Activated CD8-positive, alpha-beta memory T cell treated with anti-CD3 and anti-CD28 coated beads, Interleukin-2, amount 50 U/mL, for 48 hours (primary cell): ENCODE measurements around the gene VGLL4.
"Not testable (repeated sequence)": the region's sequence is repeated elsewhere in the genome, so short reads cannot be mapped to it uniquely, and the experiment has no call there.

Experiments
- DNase-seq: peaks from one replicate; pipeline ENCODE4 v3.0.0-alpha.2; 2020

VGLL4 gene

DNA sequence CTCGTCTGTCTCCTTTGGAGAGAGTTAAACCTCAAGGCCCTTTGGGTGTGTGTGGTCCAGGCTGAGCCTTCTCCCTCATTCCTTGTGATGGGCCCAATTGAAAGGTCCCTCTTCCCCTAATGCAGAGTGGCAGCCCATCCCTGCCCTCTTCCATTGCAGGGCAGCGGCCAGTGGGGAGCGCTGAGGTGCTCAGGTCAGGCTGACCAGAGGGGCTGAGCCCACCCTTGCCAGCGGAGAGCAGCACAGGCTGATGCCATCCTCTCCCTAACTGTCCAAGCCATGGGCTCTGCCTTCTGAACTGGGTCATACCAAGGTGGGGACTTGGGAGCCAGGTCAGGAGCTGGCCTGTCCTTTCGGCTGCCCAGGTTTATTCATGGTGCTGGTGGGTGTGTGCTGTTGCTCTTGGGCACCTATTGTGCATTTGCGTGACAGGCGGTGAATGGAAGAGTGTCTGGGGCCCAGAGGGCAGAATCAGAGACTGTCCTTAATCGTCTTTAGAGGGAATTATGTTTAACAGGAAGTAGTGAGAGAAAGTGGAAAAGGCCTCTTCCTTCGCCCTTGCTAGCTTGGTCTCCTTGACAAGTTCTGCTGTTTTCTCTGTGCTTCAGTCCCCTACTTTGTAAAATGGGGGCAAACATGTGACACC lies 96.9 kb downstream of the VGLL4 start:
- no peak for DNase-seq

DNA sequence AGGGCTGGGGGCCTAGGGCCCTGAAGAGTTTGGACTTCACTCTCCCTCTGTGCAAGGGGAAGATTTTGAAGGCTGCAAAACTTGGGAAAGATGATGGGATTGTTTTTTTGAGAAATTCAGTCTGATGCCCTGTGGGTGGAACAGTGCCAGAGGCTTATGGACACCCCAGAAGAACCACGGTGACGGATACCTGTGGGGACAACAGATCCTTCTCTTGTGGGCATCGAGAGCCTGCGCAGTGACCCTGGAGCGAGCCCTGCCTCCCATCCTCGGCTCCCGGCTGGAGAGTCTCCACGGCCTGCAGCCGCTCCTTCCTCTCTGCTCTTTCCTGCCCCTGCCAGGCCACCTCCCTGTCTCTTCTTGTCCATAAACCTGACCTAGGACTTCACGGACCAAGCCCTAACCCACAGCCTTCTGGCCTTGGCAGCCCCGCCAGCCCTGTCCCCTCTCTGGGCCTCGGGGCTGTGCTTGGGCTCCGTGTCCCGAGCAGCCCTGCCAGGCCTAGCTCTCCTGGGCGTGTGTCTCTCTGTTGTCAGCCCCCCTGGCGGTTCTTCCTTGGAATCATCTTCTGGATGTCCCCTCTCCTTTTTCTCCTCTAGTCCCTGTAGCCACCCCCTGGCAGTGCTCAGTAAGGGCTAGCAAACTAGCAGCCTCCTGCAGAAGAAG lies 98.4 kb downstream of the VGLL4 start:
- no peak for DNase-seq

DNA sequence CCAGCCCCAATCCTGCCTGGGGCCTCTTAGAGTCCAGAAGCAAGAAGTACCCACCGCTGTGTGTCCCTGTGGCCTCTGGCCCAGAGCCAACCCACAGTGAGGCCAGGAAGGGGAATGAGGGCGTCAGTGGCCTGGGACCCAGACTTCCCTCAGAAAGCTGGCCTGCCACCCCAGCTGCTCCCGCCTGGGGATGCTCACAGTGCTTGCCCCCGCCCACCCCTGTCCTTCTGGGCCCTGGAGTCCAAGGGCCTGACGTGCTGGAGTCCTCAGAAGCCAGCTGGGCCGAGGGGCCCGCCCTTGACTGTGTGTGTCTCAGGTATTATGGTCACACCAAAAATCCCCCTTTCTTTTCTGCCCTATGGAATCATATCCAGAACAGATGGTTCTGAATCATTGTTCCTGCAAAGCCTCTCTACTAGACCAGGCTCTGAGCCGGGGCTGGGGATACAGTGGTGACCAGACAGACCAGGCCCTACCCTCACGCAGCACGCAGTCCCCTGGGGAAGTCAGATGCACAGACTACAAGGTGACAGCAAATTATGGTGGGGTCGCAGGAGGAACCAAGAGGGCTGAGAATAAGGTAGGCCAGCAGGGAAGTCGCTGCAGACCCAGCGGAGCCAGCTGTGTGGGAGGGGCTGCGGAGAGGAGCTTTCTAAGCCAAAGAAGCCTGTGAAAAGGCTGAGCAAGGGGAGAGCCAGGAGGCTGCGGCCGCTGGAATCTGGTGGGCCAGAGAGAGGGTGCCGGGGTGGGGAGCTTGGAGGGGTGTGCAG lies 99.1 kb downstream of the VGLL4 start:
- DNase-seq = no peak

DNA sequence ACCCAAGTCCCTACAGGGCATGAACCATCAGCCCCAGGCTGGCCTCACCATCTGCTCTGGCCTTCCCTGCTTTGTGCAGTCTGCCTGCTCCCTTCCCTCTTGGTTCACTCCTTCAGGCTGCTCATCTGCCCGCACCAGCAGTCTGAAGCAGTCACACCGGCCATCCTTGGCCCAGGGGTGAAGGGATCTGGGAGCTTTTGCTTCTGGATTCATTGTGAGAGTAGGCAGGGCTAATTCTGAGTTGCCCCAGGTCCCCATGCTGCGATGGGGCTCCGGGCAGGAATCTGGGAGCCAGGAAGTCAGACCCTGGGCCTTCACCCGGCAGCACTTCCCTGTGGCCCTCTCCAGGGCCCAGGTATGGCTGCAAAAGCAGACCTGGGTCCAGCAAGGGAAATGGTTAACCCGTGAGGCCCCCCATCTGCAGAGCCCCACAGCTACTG lies 99.7 kb downstream of the VGLL4 start:
- no peak for DNase-seq

DNA sequence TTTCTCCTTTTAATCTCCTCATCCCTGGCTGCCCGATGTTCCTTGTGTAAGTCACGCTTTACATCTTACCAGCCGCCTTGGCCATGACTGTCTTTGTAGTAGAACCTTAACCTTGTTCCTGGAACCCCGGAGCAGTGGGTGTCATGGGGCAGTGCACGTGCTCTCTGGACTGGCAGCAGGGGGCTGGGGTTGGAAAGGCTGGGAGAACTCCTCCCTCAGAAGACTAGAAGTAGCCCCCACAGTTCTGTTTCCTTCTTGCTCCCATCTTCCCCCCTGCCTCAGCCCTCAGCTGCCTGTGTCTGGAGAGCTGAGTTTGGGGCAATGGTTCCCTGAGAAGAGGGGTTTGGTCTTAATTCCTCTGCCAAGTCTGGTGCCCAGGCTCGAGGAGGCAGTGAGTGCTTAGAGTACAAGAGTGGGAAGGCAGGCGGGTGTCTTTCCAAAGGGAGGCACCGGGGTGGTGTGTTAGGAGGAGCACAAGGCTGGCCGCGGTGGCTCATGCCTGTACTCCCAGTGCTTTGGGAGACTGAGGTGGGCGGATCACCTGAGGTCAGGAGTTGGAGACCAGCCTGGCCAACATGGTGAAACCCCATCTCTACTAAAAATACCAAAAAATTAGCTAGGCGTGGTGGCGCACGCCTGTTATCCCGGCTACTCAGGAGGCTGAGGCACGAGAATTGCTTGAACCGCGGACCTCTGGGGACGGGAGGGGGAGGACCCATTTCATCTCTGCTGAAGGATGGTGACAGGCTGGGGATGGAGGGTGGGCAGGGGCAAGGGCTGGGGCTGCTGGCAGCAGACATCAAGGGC lies 100.4 kb downstream of the VGLL4 start:
- DNase-seq = no peak

DNA sequence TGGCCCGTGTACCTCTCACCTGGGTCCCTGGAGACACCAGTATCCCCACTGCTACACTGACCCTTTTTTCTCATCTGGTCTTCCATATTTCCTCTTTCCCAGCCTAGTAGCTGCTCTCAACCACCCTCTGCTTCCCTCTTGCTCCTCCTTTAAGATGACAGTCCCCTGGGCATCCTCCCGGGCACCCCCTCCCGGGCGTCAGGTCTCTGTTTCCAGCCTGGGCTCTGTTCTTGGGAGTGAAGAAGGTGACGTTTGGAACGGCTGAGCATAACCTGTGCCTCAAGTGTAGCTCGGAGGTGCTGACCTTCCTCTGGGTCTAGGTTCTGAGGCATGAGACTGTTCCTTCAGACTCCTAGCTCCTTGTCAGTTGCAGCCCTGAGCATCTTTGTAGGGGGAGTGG lies 101.2 kb downstream of the VGLL4 start:
- DNase-seq = no peak

DNA sequence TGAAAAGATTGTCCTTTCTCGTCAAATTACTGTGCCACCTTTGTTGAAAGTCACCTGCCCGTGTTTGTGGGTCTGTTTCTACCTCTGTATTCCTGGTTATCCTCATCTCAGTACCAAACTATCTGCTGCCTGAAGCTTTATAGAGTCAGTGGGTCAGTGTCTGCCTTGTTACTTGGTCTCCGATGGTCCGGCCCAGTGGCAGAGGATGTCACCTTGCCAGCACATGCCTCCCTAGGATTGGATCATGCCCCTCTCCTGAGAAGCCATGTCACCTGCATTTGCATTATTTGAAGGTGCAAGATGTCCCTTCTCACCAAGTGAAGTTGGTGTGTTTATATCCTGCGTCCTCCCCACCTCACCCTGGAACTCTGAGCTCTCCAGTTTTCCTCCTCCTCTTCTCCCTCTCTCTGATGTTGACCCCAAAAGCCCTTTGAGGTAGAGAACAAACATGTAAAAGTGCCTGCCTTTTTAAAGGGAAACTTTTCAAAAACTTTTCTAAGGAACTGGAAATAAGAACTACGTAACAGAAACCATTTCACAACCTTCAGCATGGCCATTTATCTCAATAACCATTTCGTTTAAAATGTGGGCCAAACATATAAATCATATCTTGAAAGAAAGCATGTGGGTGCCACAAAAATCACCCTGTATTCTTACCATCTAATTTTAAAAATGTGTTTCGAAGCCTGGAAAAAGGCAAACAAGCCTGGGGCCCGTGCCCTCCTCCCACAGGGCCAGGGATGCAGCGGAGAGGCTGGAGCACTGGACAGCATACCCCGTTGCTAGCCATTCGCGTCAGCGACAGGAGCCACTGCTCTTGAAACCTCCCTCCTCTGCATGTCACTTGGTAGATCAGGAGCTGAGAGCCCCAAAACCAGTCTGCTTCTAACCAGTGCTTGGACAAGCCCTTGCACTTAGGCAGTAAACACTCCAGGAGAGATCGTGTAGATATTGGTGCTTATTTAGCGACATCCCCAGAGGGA lies 102.1 kb downstream of the VGLL4 start:
- DNase-seq = no peak

DNA sequence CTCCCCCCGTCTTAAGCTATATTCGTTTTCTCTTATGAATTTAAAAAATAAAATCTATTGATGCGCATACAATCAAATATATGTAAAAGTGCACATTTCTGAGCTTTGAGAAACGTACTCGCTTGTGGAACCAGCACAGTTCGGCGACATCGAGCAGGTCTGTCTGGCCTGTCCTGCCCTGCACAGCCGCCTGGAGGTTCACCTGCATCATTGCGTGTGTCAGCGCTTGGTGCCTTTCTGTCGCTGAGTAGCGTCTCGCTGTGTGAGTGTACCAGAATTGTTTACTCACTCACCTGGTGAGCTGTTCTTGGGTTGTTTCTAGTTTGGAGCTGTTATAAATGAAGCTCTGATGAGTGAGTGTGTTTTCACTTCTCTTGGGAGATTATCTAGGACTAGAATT lies 104.0 kb downstream of the VGLL4 start:
- no peak for DNase-seq

DNA sequence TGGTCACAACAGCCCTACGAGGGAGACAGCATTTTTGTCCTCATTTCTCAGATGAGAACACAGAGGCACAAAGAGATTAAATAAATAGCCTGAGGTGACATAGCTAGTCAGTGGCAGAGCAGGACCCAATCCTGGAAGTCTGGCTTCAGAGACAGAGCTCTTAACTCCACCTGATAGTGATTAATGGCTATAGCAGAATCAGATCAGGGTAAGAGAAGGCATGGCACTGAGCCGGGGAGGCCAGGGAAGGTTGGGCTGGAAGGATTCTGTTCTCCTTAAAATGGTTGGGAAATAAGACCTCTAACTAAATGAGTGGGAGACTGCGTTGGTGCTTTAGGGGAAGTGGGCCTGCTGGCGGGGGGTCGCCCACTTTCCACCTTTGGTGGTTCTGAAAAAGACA lies 104.5 kb downstream of the VGLL4 start:
- no peak for DNase-seq

DNA sequence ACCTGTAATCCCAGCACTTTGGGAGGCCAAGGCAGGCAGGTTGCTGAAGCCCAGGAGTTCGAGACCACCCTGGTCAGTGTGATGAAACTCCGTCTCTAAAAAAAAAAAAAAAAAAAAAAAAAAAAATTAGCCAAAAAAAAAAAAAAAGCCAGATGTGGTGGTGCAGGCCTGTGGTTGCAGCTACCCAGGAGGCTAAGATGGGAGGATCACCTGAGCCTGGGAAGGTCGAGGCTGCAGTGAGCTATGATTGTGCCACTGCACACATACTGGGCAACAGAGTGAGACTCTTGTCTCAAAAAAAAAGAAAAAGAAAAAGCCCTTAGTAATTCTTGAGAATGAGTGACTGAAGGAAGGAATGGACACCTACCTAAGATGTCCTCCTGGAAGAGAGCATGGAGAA lies 105.1 kb downstream of the VGLL4 start:
- no peak for DNase-seq

DNA sequence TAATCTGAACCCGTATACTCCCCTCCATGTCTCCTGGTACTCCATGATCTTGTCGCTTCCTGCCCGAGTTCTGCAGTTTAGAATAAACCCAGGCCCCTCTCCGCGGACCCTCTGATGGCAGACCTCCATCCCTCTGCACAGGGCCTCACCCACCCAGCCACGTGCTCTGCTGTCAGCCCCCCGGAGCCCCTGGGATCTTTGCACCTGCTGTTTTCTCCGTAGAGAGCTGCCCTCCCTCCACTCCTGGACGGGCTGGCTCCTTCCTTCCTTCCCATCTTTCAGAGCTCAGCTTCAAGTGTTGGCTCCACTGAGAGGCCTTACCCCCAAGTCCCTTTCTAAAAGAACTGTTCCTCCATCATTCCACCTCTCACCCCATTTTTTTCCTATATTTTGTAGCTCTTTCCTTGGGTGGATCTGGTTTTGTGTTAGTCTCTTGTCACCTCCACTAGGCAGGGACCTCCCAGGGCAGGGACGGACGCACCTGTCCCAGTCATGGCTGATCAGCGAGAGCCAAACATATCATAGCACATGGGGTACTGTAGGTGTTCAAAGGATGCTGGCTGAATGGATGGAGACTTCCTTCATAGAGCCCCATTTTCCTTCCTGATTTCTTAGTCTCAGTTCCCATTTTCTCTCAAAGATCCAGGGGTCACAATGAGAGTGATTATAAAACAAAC lies 106.6 kb downstream of the VGLL4 start:
- DNase-seq = no peak

DNA sequence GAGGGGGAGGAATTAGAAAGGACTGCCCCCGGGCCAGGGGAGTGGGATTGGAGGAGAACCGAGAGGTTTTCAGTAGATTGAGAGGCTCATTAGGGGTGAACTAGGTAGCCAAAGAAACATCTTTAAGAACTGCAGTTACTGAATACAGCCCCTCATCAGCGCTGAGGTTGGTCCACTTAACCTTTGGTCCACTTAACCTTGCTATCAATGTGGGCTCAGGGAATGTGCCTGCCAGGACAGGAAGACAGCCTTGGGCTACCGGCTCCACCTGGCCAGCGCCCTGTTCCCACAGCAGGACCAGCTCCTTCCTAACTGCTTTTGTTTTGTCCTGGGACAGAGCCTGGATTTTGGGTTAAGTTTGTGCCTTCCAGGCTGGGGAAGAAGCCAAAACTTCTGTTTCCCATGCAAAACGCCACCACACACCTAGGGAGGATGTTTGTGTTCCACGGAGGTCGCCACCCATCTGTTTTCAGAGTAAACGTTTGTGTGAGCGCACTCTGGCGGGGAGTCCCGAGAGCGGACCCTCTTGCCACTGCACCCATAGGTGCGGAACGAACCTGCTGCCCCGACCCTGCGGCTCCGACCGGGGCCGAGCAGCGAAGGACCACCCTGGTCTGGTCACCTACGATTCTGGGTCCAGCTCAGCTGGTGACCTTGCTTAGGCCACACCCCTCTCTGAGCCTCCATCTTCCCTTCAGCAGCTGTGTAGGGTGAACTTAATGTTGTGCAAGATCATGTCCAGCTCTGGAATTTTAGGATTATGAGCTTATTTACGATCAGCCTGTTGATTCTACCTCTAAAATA lies 107.4 kb downstream of the VGLL4 start:
- no peak for DNase-seq

DNA sequence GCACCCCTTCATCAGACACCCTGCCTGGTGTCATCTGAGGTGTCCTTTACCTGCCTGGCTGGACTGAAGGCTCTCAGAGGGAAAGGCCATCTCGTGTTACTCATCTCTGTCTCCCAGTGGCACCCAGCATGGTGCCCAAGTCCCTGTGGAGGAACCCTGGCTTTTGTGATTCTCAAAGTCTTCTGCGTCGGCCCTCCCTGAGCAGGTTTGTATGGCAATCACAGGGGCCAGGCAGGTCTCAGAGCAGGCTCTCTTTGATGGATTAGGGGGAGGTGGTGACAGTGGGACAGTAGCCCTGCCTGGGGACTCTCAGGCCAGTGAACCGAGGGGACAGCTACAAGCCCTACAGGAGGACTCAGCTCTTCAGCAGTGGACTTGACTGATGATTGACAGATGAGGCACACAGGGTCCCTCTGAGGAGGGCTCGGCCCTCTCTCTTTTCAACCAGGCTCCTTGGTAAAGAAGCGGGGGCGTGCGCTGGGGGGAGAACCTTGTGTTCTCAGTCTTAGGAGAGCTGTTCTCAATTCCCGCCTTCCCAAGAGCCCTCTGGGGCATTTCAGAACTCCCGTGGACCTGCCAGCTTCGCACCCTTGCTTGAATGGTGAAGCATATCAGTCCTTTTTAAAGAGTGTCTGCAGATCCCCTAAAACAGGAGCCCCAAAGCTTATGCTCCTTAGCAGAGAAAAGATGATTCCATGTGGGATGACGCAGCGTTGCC lies 108.3 kb downstream of the VGLL4 start:
- DNase-seq = no peak

DNA sequence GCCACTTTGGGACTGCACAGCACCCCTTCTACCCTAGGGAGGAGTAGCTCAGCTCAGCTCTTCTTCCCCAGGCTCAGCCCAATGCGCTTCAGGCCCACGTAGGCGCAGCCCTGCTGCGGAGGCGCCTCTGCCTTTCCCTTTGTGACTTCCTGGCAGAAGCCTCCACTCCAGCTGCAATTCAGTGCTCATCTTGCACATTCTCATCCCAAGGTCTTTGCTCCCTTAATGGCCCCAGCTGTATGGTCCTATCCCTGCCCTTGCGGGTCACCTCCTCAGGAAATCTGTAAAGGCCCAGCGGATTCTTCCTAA lies 109.0 kb downstream of the VGLL4 start:
- no peak for DNase-seq

DNA sequence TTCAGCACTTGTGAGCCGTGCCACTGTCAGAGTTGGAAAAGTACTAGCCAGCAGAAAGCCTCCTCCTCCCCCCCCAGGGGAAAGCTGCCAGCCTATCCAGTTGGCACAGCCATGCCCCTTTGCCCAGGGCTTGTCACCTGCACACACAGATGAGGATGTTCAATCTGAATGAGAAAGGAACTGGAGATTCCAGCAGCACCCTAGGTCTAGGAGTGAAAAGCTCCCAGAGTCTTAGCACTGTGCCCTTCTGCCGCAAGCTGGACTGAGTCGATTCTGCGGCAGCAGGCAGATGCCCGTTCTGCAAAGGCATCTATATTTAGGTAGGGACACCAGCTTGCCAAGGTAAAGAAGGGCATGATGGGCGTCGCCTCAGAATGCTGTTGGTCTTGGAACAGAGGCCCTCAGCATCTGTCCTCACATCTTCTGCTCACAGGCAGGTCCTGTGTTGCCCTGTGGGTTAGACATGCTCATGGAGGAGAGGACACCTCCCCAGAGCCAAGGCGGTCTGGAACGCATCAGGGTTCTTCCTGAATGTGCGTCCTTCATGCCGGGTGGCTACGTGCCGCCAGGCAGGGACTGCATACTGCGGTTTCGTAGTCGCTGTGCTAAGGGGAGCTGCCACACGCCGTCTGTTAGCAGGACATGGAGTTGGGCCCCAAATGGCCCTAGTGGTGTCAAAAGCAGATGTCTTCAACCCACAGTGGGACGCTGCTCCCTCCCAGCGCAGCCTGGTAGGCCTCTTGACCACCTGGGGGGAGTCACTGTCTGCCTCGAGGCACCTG lies 109.5 kb downstream of the VGLL4 start:
- DNase-seq = no peak

DNA sequence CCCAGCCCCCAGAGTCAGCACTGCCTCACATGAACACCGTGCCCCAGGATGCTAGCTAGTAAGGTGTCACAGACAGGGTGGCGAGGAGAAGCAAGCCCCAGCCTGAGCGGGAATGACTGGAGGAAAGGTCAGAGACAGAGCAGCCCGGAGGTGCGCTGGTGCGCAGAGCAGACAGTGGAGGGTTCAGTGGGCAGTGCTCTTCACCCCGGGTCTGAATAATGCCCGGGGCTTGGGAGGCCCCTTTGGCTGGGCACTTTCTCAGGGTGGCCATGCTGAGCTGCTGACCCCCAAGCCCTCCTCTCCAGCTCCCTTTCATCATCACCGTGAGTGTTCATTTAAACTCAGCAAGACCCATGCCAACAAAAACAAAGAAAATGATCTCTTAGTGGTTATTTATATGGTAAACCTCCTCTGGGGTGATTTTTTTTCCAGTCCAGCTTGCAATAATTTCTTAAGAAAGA lies 110.8 kb downstream of the VGLL4 start:
- DNase-seq = no peak

DNA sequence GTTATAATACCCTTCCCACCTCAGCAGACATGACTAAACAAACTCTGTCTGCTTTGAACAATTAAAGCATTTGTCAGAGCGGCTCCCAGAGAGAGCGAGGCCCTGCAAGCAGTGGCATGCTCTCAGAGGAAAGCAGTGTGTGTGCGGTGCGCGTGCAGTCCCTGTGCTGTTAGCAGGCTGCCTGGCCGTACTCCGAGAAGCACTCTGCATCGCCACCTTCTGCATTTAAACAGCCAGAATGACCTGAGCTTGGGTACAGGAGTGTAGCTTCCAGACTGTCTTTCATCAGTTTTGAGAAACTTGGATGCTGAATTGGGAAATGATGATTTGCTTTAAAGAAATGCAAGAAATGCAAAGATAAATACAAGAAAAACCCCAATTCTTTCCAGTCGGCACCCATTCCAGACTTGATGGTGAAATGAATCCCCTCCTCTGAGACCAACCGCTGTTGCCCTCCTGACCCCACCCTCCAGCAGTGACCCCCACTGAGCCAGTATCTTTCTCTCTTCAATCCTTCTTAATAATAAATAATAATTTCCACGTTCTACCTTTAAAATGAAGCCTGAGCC lies 113.5 kb downstream of the VGLL4 start:
- DNase-seq = no peak

DNA sequence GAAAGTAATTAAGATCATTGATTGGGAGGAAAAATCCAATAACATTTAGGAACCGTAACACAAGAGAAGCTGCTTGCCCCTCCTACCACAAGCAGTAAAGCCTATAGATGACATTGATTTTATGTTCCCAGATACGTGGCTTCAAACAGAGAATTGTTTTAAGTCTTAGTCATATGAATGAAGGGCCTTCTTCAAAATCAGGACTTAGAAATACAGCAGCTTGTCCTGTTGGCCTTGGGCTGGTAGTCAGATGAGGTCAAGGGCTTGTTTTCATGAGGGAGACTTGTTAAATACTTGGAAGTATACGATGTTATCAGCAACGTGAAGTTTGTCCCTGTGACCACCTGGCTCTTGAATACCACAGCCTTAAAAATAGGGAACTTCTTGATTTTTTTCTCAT lies 114.4 kb downstream of the VGLL4 start:
- DNase-seq = no peak

DNA sequence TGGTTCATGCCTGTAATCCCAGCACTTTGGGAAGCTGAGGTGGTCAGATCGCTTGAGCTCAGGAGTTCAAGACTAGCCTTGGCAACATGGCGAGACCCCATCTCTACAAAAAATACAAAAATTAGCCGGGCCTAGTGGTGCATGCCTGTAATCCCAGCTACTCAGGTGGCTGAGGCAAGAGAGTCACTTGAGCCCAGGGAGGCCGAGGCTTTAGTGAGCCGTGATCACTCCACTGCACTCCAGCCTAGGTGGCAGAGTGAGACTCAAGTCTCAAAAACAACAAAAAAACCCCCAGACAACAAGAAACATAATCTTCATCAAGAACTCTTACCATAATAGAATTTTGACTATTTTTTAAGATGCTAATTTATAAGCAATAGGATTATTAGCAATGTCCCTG lies 117.6 kb downstream of the VGLL4 start:
- DNase-seq = not testable (repeated sequence)
